Heart left ventricle (tissue), 16 donors: ENCODE results near the gene ITPK1. TPM values are rescaled to one million over a fixed set of nuclear protein-coding genes. Genes with fewer than 3 reads are reported as not detected.

ENCODE experiments used
- ATAC-seq, 4 donors: fragments of 200-7000 bp; cut with Tn5 transposase; one replicate each; pipeline ENCODE4 v1.9.1; 2020 to 2022; ENCODE audit warnings: moderate library complexity in 4 of 4, mild to moderate bottlenecking in 3 of 4, moderate number of reproducible peaks in 1 of 4
- DNase-seq, 5 donors: peaks; one replicate each; pipeline ENCODE4 v3.0.0-alpha.2; 2020
- H3K27ac ChIP-seq, 12 donors: fragments of 200-600 bp; sonication (generic) in 4 of 12; one replicate each; pipeline versions ENCODE4 v1.5.0 to v1.8.0; 2016 to 2022; ENCODE audit warnings: mild to moderate bottlenecking in 2 of 12
- H3K27me3 ChIP-seq, 9 donors: fragments of 200-600 bp; sonication (generic) in 2 of 9; one replicate each; pipeline versions ENCODE4 v1.5.1 to v1.8.0; 2016 to 2022; ENCODE audit warnings: mild to moderate bottlenecking in 3 of 9
- H3K36me3 ChIP-seq, 9 donors: fragments of 200-600 bp; sonication (generic) in 2 of 9; one replicate each; pipeline versions ENCODE4 v1.5.0 to v1.8.0; 2018 to 2022; ENCODE audit warnings: mild to moderate bottlenecking in 2 of 9
- H3K4me1 ChIP-seq, 12 donors: fragments of 200-600 bp; sonication (generic) in 4 of 12; one replicate each; pipeline versions ENCODE4 v1.5.0 to v1.8.0; 2016 to 2022; ENCODE audit warnings: mild to moderate bottlenecking in 3 of 12
- H3K4me3 ChIP-seq, 12 donors: fragments of 200-600 bp; sonication (generic) in 4 of 12; one replicate each; pipeline versions ENCODE4 v1.5.0 to v1.8.0; 2017 to 2022; ENCODE audit warnings: mild to moderate bottlenecking in 9 of 12, moderate library complexity in 4 of 12
- H3K9me3 ChIP-seq, 12 donors: fragments of 200-600 bp; sonication (generic) in 4 of 12; one replicate each; pipeline versions ENCODE4 v1.5.0 to v1.8.0; 2016 to 2022; ENCODE audit warnings: mild to moderate bottlenecking in 1 of 12
- POLR2A ChIP-seq, 2 donors: fragments of 450-650 bp; IDR thresholded peaks; one replicate each; pipeline ENCODE4 v1.6.1; 2017; ENCODE audit warnings: antibody characterized with exemption in 2 of 2, mild to moderate bottlenecking in 2 of 2, moderate library complexity in 2 of 2
- WGBS, 4 donors: extraction: QIAGEN DNeasy Blood & Tissue Kit in 2 of 4; methylation state at CpG; one replicate each; pipeline versions ENCODE4 v1.1.5 to v1.1.7; 2013 to 2018; 5-methylcytosine and 5-hydroxymethylcytosine counted together
- intact Hi-C, 10 donors: fragments of 100-400 bp; cut with DNase I; formaldehyde crosslinking; loops; one replicate each; pipeline versions ENCODE4 v1.11.1 to v1.14.2; 2022
- polyA plus RNA-seq, 2 donors: library from polyadenylated mRNA; stranded (reverse); fragments of 200-250 nt; gene quantifications; one replicate each; pipeline ENCODE4 v1.2.3, GENCODE V29; 2013
- total RNA-seq, 9 donors: library from RNA; depleted of rRNA in 2 of 9; stranded (reverse); fragments of >200 nt in 2 of 9; fragmentation: NEBNext Ultra II Directional in 3 of 9; extraction: Animal tissue kit (Norgen Biotek cat#: 25700) in 3 of 9; gene quantifications; one replicate each; pipeline versions ENCODE4 v1.1.0 to v1.2.4, GENCODE V29; 2016 to 2023
- TF ChIP-seq, protein P1 (sequence below), 12 donors: fragments of 200-600 bp; sonication (generic) in 4 of 12; IDR thresholded peaks; one replicate each; pipeline versions ENCODE4 v1.5.0 to v1.8.0; 2018 to 2022; ENCODE audit warnings: antibody characterized with exemption in 12 of 12, mild to moderate bottlenecking in 5 of 12
- donor health status: ischemic (EF 13 %, LVEDD 7.1; RV severe dilation, severe dysfunction).
- donor health status: healthy with polysubstance abuse.
- donor health status: DM: no; HTN: yes; CAD: no.
- donor health status: DM: no; HTN: no; CAD: no.
- donor health status: ischemic (EF 25% LVEDD 6.9; RV normal size, moderate dysfunction).
- donor health status: ischemic (EF 25% LVEDD 5.7; RV mildly dilated, moderate dysfunction).
- donor health status: healthy.
- donor health status: DM: yes; HTN: yes; CAD: no.
- donor health status: ischemic (EF 35%, LVEDD 5.7; RV mildly dilated, moderate dysfunction).
- donor health status: nonischemic (EF 11% LVEDD 7.7; RV severe dilation, severe dysfunction).
- donor health status: DM: yes; HTN: yes; CAD: no.
- donor health status: PGD.
- donor health status: ischemic (EF 29% LVEDD 5.4; RV normal size, mild dysfunction).
- donor health status: nonischemic (EF 23%, LVEDD 6.1; RV moderate dilation, normal function).

Gene ITPK1
- total and polyA plus RNA-seq, 11 donors = 44.5 to 158 (median 91.0) TPM

DNA sequence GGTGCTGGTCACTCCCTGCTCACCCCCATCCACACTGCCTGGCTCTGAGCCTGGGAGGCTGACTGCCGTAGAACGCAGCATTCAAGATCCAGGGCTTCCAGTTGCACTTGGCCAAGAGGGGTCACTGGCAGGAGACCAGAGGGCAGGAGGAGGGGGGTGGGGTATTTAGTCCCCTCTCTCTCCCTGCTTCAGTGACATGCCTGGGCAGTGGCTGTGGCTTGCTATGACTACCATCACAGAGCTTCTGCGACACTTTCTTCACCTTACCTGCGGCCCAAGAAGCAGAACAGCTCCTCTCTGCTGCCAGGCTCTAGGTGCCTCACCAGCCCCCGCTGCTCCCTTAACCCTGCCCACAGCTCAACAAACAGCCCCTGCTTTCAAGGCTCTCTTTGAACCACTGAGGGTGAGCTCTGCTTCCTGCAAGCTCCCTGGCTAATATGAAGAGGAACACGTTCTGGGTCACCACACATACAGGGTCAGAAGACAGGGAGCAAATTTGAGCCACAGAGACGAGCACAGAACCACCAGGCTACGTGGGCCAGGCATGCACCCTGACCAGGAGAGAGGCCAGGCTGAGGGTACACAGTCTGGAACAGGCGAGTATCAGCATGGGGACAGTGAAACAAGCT lies 55.7 kb downstream of the ITPK1 start:
- no peak for TF ChIP-seq POLR2A (IDR thresholded peaks at IDR 0.05)
- TF ChIP-seq, protein P1, sequence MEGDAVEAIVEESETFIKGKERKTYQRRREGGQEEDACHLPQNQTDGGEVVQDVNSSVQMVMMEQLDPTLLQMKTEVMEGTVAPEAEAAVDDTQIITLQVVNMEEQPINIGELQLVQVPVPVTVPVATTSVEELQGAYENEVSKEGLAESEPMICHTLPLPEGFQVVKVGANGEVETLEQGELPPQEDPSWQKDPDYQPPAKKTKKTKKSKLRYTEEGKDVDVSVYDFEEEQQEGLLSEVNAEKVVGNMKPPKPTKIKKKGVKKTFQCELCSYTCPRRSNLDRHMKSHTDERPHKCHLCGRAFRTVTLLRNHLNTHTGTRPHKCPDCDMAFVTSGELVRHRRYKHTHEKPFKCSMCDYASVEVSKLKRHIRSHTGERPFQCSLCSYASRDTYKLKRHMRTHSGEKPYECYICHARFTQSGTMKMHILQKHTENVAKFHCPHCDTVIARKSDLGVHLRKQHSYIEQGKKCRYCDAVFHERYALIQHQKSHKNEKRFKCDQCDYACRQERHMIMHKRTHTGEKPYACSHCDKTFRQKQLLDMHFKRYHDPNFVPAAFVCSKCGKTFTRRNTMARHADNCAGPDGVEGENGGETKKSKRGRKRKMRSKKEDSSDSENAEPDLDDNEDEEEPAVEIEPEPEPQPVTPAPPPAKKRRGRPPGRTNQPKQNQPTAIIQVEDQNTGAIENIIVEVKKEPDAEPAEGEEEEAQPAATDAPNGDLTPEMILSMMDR (IDR thresholded peaks at IDR 0.05) = no peak
- 60 to 66% (median 62%) methylated on average over 7 to 9 of the region's 9 CpGs for WGBS, 4 donors
- DNase-seq = no peak
- peak overlapping the region in 6 of 12 donors; percentile 29 to 81 (median 41) for H3K27ac ChIP-seq
- H3K36me3 ChIP-seq = no peaks in the 10 kb centered on the region
- intact Hi-C loops = loop anchor here in 1 of 10 donors (10.0 kb wide), 1 partner anchor 55 kb away; the partner anchor contains the start of gene ITPK1
- no peaks in the 10 kb centered on the region for H3K27me3 ChIP-seq
- H3K4me3 ChIP-seq = no peak overlapping the region
- H3K4me1 ChIP-seq = peaks cover 0 to 80% (median 53%) of the 10 kb centered on the region in 12 donors
- ATAC-seq = peak in 1 of 4 donors; percentile 2
- no peaks in the 10 kb centered on the region for H3K9me3 ChIP-seq

DNA sequence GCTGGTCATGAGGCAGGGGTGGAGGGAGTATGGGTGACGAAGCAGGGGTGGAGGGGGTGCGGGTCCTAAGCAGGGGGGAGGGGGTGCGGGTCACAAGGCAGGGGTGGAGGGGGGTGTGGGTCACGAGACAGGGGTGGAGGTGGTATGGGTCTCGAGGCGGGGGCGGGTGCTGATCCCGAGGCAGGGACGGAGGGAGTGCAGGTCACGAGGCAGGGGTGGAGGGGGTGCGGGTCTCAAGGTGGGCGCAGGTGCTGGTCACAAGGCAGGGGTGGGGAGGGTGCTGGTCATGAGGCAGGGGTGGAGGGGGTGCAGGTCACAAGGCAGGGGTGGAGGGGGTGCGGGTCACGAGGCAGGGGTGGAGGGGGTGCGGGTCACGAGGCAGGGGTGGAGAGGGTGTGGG lies 56.5 kb downstream of the ITPK1 start:
- Histone ChIP-seq H3K4me1 (peaks cover 0 to 73% (median 46%) of the 10 kb centered on the region in 12 donors), H3K4me3 (no peak overlapping the region), H3K36me3 (no peaks in the 10 kb centered on the region), H3K27me3 (no peaks in the 10 kb centered on the region), H3K9me3 (no peaks in the 10 kb centered on the region), H3K27ac (no peak overlapping the region)
- TF ChIP-seq, protein P1 (IDR thresholded peaks at IDR 0.05) = no peak
- no peak for TF ChIP-seq POLR2A (IDR thresholded peaks at IDR 0.05)
- no peak for ATAC-seq
- intact Hi-C loops = no loop called here
- WGBS, 4 donors = 93 to 97% (median 96%) methylated on average over 14 to 16 of the region's 16 CpGs
- DNase-seq = no peak

DNA sequence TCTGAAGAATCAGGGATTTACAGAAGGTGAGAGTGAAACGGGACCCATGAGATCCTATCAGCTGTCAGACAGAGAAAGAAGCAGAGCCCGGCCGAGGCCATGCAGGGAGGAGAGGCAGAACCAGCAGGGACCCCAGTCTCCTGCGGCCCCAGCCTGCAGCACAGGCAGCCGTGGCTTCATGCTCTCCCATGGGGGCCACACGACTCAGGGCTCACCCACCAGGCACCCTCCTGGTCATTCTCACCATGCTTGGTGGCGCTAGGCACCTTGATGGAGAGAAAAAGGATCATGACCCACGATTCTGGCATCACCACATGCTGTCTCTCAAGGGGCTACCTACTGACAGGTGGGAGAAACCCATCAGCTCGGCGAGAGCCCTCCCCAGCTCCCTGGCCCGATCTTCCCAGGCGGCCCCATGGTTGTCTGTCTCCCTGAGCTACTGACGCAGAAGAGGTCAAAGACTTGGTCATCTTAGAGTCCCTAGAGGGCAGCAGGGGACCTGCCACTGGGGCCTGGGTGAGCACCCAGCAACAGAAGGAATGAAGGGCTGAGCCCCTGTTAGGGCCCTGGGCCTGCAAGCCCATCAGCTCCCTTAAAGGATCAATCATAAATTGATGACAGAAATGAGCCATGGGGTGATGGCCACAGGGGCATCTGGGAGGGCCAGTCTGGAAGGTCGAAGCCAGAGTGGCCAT lies 58.0 kb downstream of the ITPK1 start:
- 90 to 93% (median 92%) methylated on average over 13 to 14 of the region's 14 CpGs for WGBS, 4 donors
- Histone ChIP-seq H3K27me3 (no peaks in the 10 kb centered on the region), H3K27ac (peak overlapping the region in 9 of 12 donors; percentile 0 to 85 (median 75)), H3K4me3 (no peak overlapping the region), H3K9me3 (no peaks in the 10 kb centered on the region), H3K4me1 (peaks cover 0 to 61% (median 43%) of the 10 kb centered on the region in 12 donors), H3K36me3 (no peaks in the 10 kb centered on the region)
- peak in 1 of 4 donors; percentile 29 for ATAC-seq
- TF ChIP-seq, protein P1 (IDR thresholded peaks at IDR 0.05) = peak in 1 of 12 donors; percentile 8
- no peak for TF ChIP-seq POLR2A (IDR thresholded peaks at IDR 0.05)
- no peak for DNase-seq
- intact Hi-C loops = no loop called here

DNA sequence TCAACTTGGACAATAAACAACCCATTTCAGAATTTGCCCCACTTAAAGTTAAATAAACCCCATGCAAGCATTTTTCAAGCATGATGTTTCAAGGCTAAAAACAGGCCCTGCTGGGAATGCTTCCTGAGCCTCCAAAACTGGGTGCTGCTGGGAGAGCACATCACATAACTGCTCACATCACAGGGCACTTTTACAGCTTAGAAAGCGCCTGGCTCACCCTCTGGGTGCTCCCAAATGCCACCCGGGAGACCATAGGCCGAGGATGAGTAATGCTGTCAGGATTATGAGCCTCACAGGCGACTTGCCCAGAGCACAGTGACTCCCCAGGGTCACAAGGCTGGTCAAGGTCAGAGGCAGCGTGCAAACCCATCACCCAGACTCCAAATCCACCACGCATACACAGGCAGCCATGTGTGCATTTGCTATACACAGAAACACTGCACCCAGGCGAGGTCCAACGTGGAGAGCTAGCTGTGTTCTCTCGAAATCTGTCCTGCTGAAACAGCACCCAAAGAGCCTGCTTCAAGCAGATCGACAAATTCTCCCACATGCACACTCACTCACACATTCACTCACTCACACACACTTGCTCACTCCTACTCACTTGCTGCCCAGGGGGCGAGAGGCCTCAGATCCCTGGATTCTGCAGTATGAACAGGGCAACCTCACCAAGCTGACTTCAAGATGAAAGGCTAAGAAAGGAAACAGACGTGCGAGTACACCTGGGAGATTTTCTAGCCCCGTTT lies 58.7 kb downstream of the ITPK1 start:
- Histone ChIP-seq H3K4me1 (peaks cover 0 to 60% (median 37%) of the 10 kb centered on the region in 12 donors), H3K4me3 (no peak overlapping the region), H3K36me3 (no peaks in the 10 kb centered on the region), H3K27me3 (no peaks in the 10 kb centered on the region), H3K27ac (peak overlapping the region in 11 of 12 donors; percentile 0 to 85 (median 75)), H3K9me3 (no peaks in the 10 kb centered on the region)
- intact Hi-C loops = no loop called here
- DNase-seq (peak in 4 of 5 donors; percentile 47 to 80 (median 58)), ATAC-seq (peak; percentile 42 to 82 (median 80))
- TF ChIP-seq, protein P1 (IDR thresholded peaks at IDR 0.05) = no peak
- 62 to 70% (median 69%) methylated on average over 8 to 14 of the region's 14 CpGs for WGBS, 4 donors
